GM04504 (cell line): ENCODE data around the gene ZNF787.
A peak's percentile ranks its signal among the peaks of the same experiment; 100 is the strongest.

Experiments used
- DNase-seq: peaks from one replicate; pipeline ENCODE4 v3.0.0-alpha.2; 2012; ENCODE audit warnings: low read depth

The ZNF787 gene

DNA sequence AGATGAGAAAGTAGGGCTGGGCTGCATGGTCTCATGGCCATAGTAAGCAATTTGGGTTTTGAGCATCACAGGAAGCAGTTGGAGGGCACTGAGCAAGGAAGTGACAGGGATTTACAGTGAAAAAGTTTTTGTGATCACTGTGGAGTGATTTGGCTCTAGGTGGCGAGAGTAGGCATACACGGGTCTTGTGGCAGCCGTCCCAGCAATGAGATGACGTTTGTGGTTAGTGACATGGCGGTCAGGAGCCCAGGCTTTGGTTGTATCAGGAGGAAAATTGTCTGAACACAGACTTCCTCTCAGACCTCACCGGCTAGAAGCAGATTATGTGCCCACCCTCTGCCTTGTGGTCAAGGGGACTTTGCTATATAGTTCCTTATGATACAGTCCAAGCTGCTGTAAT lies 23.3 kb upstream of the ZNF787 start:
- DNase-seq: no peak

DNA sequence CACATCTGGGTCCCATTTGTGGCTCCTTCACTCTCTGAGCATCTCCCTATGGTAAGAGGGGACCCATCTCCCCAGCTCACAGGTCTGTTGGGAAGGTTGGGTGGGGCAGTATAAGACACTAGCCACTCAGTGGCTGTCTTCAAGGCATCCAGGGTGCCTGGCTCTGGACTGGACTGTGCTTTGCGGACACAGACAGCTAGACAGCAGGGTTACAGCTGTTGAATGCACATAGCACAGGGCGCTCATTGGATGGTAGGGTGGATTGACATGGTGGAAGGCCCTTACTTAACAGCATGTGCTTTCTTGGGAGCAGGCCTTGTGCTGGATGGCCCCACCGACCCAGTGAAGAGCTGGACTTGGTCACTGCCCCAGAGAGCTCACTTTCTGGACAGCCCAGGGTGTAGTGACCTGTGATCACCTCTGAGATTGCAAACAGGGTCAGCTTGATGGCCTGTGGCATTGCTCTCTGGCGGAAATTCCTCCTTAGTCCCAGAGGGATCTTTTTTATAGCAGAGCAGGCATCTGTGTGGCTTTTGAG lies 21.9 kb upstream of the ZNF787 start:
- no peak for DNase-seq

DNA sequence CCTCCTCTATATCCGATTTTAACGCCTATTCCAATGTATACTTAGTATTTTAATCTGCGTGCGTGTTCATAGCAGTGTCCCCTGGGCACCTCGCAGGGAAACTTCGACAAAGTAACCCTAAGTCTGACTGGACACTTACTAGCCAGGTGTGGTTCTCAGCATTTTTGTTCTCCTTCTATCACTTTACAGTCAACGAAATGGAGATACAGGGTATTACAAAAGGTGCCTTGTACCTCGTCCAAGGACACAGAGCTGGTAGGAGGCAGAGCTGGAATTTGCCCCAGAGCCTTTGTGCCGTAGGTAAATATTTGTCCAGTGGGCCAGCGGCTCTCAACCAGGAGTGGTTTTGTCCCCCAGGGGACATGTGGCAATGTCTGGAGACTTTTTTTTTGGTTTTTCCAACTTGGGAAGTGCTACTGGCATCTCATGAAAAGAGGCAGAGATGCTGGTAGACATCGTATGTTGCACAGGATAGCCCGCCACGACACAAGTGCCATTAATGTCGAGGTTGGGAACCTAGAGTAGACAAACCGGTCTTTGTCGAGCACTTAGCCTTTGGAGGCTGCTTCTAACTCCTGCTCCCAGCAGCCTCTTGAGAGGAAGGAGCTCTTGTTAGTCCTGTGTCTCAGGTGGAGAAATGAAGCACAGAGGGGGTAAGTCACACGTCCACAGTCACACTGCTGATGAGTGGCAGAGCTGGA lies 21.1 kb upstream of the ZNF787 start:
- DNase-seq: no peak

DNA sequence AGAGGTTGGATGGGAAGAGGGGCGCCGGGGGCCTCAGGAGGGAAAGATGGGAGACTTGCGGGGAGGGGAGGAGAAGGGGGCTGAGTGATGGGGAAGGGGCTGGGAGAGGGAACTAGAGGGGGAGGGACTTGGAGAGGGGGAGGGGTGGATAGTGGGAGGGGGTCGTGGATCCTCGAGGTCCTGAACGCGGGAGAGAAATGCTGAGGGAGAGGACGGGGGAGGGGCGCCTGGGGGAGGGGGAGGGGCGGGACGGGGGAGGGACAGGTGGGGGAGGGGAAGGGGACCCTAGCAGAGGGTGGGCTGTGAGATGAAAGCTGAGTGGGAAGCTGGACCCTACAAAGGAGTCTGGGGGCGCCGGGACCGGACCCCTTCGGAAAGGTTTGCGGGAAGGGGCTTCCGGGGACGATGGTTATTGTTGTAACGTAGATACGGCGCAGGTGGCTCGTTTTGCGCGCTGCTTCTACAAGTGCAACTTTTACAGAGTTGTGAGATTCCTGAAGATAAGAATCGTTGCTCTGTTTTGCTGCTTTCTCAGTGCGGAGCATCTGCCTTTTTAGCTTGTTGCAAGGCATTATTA lies 20.4 kb upstream of the ZNF787 start:
- DNase-seq: no peak

DNA sequence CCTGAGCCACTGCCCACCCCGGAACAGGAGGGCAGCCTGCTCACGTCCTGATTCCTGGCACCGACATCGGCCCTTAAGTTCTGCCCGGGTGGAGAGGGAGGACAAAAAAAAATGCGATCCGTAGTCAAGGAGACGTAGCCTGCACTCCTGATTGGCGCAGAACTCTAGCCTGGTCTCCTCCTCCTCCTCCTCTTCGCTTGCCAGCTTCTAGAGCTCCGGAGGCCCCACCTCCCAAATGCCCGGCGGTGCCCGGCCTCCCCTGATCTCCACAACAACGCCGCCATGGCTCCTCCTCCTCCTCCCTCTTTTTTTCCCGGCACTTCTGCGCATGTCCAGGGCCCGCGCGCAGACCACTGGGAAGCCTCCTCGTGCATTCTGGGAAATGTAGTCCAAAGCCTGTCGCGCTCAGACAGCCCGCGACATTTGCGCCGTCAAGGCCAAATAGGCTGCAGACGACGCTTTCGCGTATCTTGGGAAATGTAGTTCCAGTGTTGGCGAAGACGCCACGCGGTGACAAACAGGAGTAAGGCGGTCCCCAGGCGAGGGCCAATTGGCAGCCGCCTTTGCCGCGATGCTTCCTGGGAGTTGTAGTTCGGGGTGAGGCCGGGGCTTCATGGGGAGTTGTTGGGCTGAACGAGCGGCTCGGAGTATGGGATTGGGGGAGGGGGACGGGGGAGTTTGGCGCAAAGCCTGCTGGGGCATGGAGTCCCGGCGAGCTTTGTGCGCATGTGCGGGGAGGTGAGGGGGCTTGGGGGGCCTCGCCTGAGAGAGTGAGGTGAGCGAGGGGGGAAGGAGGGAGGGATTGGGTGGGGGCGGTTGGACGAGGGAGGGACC lies 19.7 kb upstream of the ZNF787 start, which contains the start of gene ZNF444:
TSS of gene ZNF444 (plus strand) at position 705 of the 834 bp plus-strand sequence. CDS start 5,625 bp downstream, outside the sequence.
- DNase-seq: peak; percentile 99

DNA sequence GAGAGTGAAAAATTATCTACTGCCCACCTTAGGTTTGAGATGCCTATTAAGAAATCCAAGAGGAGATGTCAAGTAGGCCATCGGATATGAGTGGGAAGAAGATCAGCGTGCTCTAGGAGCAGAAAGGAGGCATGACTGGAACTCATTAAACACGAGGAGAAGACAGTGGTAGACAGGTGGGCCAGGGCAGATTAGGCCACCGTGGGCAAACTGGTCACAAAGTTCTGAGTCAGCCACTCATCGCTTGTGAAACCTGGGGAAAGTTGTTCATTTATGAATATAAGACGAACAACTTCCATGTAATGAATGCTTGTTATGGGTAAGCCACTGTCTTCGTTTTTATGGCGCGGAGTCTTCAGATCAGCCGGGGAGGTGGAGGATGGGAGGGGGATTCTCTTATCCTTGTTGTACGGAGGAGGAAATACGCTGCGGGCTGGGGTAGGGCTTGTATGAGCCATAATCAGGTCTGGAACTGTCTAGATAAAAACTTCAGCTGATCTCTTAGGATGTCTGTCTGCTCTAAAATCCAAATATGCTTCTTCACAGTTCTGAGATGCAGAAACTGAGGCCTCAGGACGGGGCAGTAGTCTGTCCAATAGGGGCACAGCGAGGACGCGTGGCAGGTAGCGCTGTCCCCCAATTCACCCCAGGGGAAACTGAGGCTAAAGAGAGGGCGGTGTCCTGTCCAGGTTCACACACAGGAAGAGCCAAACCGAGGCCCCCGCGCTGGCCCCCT lies 18.9 kb upstream of the ZNF787 start:
- DNase-seq: no peak

DNA sequence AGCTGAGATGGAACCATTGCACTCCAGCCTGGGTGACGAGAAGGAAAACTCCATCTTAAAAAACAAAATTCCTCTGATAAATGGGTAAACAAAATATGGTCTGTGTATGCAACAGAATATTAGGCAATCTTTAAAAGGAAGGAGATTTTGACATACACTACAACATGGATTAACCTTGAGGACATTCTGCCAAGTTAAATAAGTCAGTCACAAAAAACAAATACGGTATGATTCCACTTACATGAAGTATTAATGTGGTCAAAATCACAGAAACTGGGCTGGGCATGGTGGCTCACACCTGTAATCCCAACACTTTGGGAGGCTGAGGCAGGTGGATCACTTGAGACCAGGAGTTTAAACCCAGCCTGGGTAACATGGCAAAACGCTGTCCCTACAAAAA lies 17.0 kb upstream of the ZNF787 start:
- no peak for DNase-seq

DNA sequence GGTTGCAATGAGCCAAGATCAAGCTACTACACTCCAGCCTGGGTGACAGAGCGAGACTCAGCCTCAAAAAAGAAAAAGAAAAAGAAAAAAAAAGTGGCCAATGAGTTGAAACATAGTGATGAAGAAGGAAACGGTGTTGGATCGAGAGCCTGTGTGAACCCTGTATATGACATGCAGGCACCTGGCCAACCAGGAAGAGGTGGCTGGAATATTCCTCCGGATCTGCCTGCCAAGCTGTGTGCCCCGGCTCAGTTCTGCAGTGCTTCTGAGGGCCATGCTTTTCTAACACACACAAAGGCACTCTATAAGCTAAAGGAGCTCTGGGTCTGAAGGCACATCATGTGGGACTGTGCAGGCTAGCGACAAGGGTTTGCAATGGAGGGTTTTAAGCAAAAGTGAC lies 16.3 kb upstream of the ZNF787 start:
- DNase-seq: no peak

DNA sequence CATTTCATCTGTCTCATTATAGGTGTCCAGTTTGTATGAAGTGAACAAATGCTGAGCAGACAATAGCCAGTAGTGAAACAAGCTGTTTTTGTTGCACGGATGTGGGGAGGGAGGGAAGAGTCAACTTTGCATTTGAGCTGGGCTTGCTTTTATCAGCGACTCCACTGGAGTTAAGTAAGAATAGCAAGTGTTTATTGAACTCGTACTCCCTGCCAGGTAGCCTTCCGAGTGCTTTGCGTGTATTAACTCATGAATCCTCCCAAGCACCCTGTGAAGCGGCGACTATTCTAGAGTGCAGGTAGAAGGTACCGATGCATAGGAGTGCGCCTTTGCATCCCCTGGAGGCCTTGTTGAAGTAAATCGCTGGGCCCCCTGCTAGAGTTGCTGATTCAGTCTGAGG lies 15.3 kb upstream of the ZNF787 start:
- no peak for DNase-seq

DNA sequence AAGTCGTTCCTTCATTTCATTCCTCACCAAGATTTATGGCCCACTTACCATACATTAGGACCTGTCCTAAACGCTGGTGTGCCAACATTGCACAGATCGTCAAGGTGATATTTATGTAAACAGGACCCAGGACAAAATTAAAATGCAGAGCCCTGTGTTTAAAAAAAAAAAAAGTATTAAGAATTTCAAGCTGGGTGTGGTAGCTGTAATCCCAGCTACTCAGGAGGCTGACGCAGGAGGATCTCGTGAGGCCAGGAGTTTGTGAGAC lies 13.5 kb upstream of the ZNF787 start:
- DNase-seq: no peak

DNA sequence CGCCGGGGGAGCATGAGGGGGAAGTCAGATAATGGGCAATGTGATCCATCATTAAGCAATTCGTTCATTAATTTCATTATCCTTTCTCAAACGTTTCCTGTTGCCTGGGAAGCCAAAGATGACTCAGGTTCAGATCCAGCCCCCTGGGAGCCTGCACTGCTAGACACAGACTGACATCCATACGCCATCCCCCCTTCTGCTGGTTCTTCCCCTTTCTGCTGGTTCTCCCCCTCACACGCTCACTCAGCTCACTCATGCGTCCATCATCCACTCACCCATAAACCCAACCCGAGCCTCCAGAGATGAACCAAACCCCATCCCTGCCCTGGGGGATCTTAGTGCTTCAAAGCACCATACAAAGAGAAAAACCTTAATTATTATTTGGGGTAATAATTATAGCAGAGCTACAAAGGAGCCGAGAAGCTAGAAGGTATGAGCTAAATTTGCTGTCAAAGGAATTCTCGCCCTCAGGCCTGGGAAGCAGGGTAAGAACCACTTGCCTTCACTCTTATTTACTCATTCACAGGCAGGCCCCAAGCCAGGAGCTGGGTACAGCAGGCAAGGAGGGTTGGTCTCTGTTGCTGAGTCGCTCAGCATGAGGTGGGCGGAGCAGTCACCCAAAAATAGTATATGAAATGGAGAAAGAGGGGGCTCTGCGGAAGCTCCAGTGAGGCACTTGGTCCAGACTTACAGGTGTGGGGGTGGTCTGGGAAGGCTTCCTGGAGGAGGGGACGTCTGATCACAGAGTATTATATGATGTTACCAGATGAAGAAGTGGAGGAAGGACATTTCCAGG lies 13.0 kb upstream of the ZNF787 start:
- DNase-seq: no peak

DNA sequence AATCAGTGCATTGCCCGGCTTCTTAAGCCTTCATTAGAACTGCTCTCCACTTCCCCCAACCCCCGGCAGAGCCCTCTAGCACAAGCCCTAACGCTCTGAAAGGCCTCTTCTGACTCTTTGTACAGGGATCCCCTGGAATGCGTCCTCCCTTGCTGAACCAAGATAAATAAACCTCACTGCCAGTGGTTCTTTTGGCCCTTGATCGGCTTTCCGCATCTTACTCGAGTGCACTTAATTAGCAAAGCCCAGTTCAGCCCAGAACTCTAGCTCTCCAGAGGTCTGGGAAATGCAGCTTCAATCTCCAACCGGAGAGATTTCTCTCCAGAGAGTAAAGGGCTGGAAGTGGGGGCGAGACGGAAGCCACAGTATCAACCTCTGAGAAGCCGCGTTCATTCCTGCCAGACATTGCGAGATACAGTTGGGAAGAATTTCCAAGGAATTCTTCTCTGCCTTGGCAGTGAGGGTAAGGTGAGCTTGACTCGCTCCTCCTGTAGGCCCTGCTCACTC lies 11.3 kb upstream of the ZNF787 start:
- no peak for DNase-seq

DNA sequence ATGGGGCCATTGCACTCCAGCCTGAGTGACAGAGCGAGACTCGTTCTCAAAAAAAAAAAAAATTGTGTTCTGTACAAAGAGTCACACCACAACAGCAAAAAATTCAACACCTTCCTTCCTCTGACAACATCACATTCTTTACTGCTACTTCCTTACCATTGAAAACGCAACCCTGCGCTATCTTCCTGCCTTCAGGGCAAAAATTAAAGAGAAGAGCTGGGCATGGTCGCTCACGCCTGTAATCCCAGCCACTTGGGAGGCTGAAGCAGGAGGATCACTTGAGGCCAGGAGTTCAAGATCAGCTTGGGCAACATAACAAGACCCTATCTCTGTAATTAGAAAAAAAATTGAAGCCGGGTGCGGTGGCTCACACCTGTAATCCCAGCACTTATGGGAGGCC lies 10.6 kb upstream of the ZNF787 start:
- no peak for DNase-seq

DNA sequence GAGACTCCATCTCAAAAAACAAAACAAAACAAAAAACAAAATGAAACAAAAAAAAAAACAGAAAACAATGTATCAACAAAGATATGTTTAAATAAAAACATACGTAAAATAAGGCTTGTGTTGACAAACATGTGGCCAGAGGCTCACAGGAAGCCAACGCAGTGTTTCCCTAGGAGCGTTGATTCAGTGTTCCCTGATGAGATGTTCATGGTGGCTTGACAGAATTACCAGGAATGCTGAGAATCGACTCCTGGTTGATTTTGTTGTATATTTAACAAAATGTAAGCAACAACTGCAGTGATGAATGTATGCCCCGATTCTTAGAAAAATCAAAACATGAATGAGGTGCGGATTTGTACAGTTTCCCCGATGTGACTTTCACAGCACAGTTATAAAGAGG lies 8.9 kb upstream of the ZNF787 start:
- DNase-seq: no peak

DNA sequence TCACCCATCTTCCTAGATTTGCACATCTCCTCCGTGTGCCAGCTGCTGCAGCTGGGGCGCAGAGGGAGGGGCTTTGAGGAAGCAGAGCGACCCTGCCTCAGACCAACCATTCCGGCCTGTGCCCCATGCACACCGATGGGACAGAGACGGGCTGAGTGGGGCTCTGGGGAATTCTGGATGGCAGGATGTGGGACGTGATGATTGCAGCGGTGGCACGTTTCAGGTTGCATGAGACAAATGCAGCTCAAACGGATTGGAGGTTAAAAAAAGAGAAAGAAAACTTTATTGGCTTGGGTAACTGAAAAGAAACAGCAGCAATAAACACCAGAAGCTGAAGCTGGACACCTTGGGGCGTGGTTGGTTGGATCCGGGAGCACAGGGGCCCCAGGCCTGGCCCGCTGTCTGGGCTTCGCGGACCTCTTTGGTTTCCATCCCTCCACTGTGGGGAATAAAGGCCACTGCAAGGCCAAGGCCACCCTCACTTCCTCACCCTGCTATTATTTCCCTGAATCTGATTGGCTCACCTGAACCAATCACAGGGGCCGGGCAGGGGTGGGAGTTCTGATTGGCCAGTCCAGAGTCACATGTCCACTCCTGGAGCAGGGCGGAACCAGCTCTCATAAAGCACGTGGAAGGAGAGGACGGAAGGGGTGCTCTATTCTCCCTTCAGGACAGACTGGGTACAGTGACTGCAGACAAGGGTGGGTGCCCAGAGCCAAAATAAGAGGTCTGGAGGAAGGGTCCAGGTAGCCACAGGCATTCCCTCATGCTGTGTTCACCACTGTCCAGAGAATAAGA lies 6.1 kb upstream of the ZNF787 start:
- DNase-seq: no peak

DNA sequence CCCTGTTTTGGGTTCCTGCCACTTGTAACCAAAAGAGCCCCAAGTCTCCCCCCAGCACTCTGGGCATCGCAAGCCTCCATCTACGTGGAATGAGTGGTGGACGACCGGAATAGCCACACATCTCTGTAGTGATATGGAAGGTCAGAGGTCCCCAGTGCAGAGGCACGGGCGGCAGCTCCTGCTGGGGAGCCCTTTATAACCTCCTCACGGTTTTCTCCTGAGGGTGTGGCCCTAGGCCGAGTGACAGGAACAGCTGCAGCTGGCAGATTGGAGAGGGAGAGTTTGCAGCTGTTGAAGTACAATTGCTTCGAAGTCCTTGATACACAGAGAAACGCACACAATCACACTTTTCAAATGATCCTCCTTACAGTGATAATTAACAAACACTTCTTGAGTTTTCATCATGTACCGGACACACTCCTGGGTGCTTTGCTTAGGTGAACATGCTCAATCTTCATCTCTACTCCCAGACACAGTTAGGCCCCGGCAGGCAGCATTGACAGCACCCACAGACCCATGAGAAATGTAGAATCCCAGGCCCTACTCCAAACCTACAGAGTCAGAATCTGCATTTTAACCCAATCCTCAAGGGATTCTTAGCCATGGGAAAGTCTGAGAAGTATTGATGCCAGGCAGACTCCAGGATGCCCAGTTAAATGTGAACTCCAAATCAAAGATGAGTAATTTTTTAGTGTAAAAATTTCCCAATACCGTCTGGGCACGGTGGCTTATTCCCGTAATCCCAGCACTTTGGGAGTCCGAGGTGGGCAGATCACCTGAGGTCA lies 4.9 kb upstream of the ZNF787 start:
- no peak for DNase-seq

DNA sequence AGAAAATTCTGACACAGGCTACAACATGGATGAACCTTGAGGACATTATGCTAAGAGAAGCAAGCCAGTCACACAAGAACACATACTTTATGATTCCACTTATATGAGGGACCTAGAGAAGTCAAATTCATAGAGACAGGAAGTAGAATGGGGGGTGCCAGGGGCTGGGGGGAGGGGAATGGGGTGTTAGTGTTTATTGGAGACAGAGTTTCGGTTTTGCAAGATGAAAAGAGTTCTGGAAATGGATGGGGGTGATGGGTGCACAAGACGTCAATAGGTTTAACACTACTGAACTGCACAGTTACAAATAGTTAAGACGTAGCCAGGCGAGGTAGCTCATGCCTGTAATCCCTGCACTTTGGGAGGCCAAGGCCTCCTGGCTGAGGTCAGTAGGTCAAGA lies 3.5 kb upstream of the ZNF787 start:
- no peak for DNase-seq

DNA sequence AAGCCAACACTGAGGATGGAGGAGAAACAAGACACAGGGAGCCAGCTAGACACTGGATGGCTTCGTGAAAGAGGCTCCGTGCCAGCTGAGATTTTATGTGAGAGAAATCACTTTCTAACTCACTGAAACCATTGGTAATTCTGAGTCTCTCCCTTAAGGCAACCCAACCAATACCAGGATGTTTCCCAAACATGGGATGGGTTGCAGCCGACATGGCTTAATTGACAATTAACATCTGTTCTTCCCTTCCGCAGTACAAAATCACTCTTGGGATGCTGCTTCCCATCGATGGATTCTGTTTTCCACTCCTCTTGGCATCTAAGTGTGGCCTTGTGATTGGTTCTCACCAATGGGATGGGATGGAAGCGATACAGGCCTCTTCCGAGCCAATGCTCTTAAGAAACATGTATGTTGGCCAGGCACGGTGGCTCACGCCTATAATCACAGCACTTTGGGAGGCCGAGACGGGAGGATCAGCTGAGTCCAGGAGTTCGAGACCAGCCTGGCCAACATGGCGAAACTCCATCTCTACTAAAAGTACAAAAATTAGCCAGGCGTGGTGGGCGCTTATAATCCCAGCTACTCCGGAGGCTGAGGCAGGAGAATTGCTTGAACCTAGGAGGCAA lies 2.3 kb upstream of the ZNF787 start:
- no peak for DNase-seq
